ENCODE results near the gene PTGER1.

DNA sequence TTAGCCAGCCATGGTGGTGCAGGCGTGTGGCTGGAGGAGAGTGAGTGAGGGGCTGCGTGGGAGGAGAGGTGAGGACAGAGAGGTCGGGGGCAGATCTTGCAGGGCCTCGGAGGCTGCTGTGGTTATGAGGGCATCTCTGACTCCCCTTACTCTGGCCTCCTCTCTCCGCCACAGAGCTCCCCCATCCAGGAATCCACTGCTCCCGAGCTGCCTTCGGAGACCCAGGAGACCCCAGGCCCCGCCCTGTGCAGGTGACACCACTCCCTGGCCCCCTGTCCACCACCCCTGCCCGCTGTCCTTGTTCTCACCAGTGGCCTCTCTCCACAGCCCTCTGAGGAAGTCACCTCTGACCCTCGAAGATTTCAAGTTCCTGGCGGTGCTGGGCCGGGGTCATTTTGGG, 7.8 kb downstream of the PTGER1 start:
- TF ChIP-seq CTCF (IDR thresholded peaks at IDR 0.05 in 2 of 3, conservative IDR thresholded peaks at IDR 0.05 in 1 of 3; ENCODE audit: control insufficient read depth in 2 of 3, extremely low read depth in 1 of 3, insufficient read depth in 1 of 3, low read depth in 3 of 3, low read length in 3 of 3) (no peak), POLR2A (IDR thresholded peaks at IDR 0.05; ENCODE audit: low read depth, low read length) (no peak), ESRRA (IDR thresholded peaks at IDR 0.05; ENCODE audit: low read length) (no peak)
- TF ChIP-seq, protein P1, sequence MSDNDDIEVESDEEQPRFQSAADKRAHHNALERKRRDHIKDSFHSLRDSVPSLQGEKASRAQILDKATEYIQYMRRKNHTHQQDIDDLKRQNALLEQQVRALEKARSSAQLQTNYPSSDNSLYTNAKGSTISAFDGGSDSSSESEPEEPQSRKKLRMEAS (IDR thresholded peaks at IDR 0.05; ENCODE audit: low read depth, low read length), result no peak
- TF ChIP-seq, protein P2, sequence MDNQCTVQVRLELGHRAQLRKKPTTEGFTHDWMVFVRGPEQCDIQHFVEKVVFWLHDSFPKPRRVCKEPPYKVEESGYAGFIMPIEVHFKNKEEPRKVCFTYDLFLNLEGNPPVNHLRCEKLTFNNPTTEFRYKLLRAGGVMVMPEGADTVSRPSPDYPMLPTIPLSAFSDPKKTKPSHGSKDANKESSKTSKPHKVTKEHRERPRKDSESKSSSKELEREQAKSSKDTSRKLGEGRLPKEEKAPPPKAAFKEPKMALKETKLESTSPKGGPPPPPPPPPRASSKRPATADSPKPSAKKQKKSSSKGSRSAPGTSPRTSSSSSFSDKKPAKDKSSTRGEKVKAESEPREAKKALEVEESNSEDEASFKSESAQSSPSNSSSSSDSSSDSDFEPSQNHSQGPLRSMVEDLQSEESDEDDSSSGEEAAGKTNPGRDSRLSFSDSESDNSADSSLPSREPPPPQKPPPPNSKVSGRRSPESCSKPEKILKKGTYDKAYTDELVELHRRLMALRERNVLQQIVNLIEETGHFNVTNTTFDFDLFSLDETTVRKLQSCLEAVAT (IDR thresholded peaks at IDR 0.05), result no peak

Measured in GM12878 (cell line).